Subcutaneous adipose tissue (tissue), 4 donors: ENCODE data around the gene EGR4. TPM values are rescaled to one million over a fixed set of nuclear protein-coding genes. Genes with fewer than 3 reads are reported as not detected.

Source experiments
- CTCF ChIP-seq: fragments of 450-650 bp; IDR thresholded peaks from one replicate; pipeline ENCODE4 v1.5.1; 2016; ENCODE audit warnings: low read depth, mild to moderate bottlenecking, control low read depth, antibody characterized with exemption, moderate library complexity
- small RNA-seq: library from RNA; depleted of rRNA; stranded (forward); fragments of <200 nt; gene quantifications from one replicate; pipeline ENCODE3, GENCODE V24; 2016
- total RNA-seq, 4 donors: library from RNA; depleted of rRNA; stranded (reverse); fragments of >200 nt; gene quantifications; one replicate each; pipeline ENCODE4 v1.1.0, GENCODE V29; 2016

The EGR4 gene
- total RNA-seq, 4 donors from 2014 or later: not detected

GRCh38 chr2:73252238-73253027, 40.9 kb downstream of the EGR4 start:
- no peak for TF ChIP-seq CTCF

DNA sequence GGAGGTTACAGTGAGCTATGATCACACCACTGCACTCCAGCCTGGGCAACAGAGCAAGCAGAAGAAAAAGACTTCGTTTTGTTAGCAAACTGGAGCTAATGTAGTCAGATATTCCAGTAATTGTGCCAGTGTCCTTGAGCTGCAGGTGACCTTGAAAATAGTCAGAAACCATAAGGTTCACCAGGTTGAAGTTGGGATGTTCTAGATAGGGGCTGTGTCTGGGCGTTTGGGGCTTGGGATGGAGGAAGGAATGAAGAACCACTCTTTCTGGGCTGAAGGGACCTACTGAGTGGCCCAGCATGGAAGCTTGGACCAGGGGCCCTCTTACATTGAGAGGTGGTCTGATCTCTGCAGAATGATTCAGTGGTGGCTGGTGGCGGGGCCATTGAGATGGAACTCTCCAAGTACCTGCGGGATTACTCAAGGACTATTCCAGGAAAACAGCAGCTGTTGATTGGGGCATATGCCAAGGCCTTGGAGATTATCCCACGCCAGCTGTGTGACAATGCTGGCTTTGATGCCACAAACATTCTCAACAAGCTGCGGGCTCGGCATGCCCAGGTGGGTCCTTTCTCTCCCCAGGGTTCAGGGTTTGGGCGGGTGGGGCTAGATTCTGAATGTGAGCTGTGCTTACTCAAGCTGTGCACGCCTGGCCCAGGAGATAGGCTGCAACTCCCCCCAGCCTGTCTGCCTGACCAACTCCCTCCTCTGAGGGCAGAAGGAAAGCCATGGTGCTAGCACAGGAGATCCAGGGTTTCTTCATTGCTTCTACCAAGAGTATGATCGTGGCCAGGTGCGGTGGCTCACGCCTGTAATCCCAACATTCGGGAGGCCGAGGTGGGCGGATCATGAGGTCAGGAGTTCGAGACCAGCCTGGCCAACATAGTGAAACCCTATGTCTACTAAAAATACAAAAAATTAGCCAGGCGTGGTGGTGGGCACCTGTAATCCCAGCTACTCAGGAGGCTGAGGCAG, 42.2 kb downstream of the EGR4 start:
- TF ChIP-seq CTCF: no peak

- no peak for TF ChIP-seq CTCF
Observed at GRCh38 chr2:73249636-73250035, 43.7 kb downstream of the EGR4 start.

DNA sequence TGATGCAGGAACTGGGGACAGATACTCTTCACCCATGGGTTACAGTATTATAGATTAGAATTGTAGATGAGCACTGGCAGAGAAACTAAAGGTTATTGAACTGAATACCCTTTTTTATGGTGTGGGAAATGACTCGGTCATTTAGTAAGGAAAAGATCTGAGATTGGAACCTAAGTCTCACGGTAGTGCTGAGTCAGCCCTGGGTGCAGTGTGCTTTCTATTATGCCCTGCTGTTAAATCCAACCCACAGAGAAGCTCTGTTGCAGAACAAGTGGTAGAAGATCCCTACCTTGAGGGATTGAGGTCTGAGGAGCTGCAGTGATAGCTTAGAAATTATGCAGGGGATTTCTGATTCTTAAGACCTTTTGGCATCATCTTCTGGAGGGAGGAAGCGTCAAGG, 46.5 kb downstream of the EGR4 start:
- no peak for TF ChIP-seq CTCF

DNA sequence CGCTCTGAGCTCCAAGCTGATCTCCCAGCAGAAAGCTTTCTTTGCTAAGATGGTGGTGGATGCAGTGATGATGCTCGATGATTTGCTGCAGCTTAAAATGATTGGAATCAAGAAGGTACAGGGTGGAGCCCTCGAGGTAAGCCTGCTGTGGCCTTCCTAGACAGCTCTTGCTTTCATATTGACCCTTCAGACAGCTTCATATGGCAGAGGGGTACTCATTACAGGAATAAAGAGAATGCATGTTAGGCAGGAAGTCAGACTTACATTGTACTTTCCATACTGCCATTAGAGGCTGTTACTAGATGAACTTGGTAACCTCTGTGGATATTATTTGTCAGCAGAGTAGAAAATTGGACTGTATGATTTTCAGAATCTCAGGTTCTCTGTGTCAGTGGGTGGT, 48.8 kb downstream of the EGR4 start:
- TF ChIP-seq CTCF: no peak

DNA sequence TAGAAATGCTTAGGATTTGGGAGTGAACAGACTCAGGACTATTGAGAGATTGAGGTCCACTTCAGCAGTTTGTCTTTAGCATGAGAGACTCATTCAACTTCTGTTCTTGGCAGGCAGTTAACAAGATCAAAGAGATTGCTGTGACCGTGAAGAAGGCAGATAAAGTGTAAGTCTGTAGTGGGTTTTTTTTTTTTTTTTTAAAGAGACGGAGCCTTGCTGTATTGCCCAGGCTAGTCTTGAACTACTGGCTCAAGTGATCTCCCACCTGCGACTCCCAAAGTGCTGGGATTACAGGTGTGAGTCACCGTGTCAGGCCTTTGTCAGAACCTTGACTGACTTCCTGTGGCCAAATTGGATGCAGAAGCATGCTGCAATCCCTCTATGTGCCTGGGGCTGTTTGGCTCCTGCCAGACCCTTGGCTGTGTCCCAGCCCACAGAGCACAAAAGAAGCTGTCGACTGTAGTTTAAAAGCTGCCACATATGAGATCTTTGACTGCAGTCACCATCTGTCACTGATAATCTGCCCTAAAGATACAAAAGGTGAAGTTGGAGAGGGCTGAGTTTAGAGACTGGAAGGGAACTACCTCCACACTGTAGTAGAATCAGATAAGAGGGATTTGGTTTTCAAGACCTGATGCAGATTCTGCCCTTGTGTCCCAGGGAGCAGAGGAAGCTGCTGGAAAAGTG, 49.3 kb downstream of the EGR4 start:
- no peak for TF ChIP-seq CTCF

Small RNA genes within 50 kb of the gene (small RNA-seq; reads per million reads assigned to genes)
- gene RNU6-111P: not detected

Other genes starting within 250 kb of the EGR4 start
- 1 to 10 TPM; 5.1 to 8.9 (median 7.6) TPM for gene SFXN5, start 221.8 kb downstream of the EGR4 start, total RNA-seq
- gene RAB11FIP5, start 180.6 kb downstream of the EGR4 start, total RNA-seq: 10 to 100 TPM; 12.2 to 21.1 (median 15.5) TPM
- gene NOTO, start 91.0 kb downstream of the EGR4 start, total RNA-seq: not detected
- gene SMYD5, start 79.3 kb downstream of the EGR4 start, total RNA-seq: 10 to 100 TPM; 10.4 to 13.5 (median 11.0) TPM
- gene PRADC1, start 60.3 kb downstream of the EGR4 start, total RNA-seq: 10 to 100 TPM; 18.6 to 54.8 (median 27.1) TPM
- gene CCT7, start 59.2 kb downstream of the EGR4 start, total RNA-seq: 100 to 1,000 TPM; 131 to 219 (median 154) TPM
- gene FBXO41, start 9.1 kb downstream of the EGR4 start, total RNA-seq: 1 to 10 TPM in 3 of 4 donors, under 1 TPM in 1; 0.98 to 4.9 (median 2.8) TPM
- gene ALMS1, start 92.3 kb upstream of the EGR4 start, total RNA-seq: 10 to 100 TPM; 24.0 to 48.2 (median 35.1) TPM